H9 (cell line): ENCODE results near the gene GRB10. TPM values are rescaled to one million over a fixed set of nuclear protein-coding genes. Genes with fewer than 3 reads are reported as not detected.

Source experiments
- DNase-seq: peaks from one replicate; pipeline ENCODE4 v3.0.0-alpha.2; 2017
- H2AFZ ChIP-seq: one replicate; pipeline ENCODE4 v1.6.1; 2013; ENCODE audit warnings: mild to moderate bottlenecking, low read length, control low read depth, moderate library complexity
- H2AK5ac ChIP-seq: 2 replicates; pipeline ENCODE4 v1.6.1; 2013; ENCODE audit warnings: low read length, control low read depth, mixed read lengths; ENCODE audit not compliant: insufficient read length
- H2BK120ac ChIP-seq: one replicate; pipeline ENCODE4 v1.6.1; 2013; ENCODE audit warnings: low read depth, mild to moderate bottlenecking, low read length, control low read depth, inconsistent platforms; ENCODE audit not compliant: poor library complexity, severe bottlenecking
- H2BK12ac ChIP-seq: 2 replicates; pipeline ENCODE4 v1.6.1; 2013; ENCODE audit warnings: low read length, control low read depth, mixed read lengths, low read depth; ENCODE audit not compliant: insufficient read length
- H2BK15ac ChIP-seq: 2 replicates; pipeline ENCODE4 v1.6.1; 2013; ENCODE audit warnings: low read depth, low read length, control low read depth
- H2BK20ac ChIP-seq: one replicate; pipeline ENCODE4 v1.6.1; 2013; ENCODE audit warnings: low read depth, mild to moderate bottlenecking, low read length, control low read depth, inconsistent platforms; ENCODE audit not compliant: poor library complexity, severe bottlenecking
- H2BK5ac ChIP-seq: 2 replicates; pipeline ENCODE4 v1.6.1; 2013; ENCODE audit warnings: low read length, control low read depth, mixed read lengths; ENCODE audit not compliant: insufficient read length
- H3K14ac ChIP-seq: 2 replicates; pipeline ENCODE4 v1.6.1; 2013; ENCODE audit warnings: low read length, control low read depth; ENCODE audit not compliant: insufficient read depth
- H3K18ac ChIP-seq: 2 replicates; pipeline ENCODE4 v1.6.1; 2013; ENCODE audit warnings: low read depth, mild to moderate bottlenecking, mixed read lengths, low read length, control low read depth; ENCODE audit not compliant: insufficient read length
- H3K23ac ChIP-seq: 2 replicates; pipeline ENCODE4 v1.6.1; 2013; ENCODE audit warnings: low read length, control low read depth, mixed read lengths, low read depth; ENCODE audit not compliant: insufficient read length
- H3K23me2 ChIP-seq: 2 replicates; pipeline ENCODE4 v1.6.1; 2013; ENCODE audit warnings: low read depth, mild to moderate bottlenecking, mixed read lengths, low read length, control low read depth; ENCODE audit not compliant: insufficient read length, poor library complexity, severe bottlenecking
- H3K27ac ChIP-seq: 2 replicates; pipeline ENCODE4 v1.5.1; 2013; ENCODE audit warnings: low read length, control low read depth, mixed read lengths, low read depth; ENCODE audit not compliant: insufficient read length
- H3K27me3 ChIP-seq: 2 replicates; pipeline ENCODE4 v1.6.1; 2013; ENCODE audit warnings: low read length, control low read depth, inconsistent platforms; ENCODE audit not compliant: insufficient read depth
- H3K4ac ChIP-seq: 2 replicates; pipeline ENCODE4 v1.6.1; 2013; ENCODE audit warnings: low read depth, mild to moderate bottlenecking, control low read depth, inconsistent platforms, low read length, moderate library complexity
- H3K4me1 ChIP-seq: 2 replicates; pipeline ENCODE4 v1.6.1; 2013; ENCODE audit warnings: low read length, control low read depth, inconsistent platforms; ENCODE audit not compliant: insufficient read depth
- H3K4me2 ChIP-seq: 2 replicates; pipeline ENCODE4 v1.6.1; 2013; ENCODE audit warnings: low read length, control low read depth, mixed read lengths; ENCODE audit not compliant: insufficient read length, insufficient read depth
- H3K56ac ChIP-seq: 2 replicates; pipeline ENCODE4 v1.6.1; 2013; ENCODE audit warnings: low read depth, mild to moderate bottlenecking, mixed read lengths, low read length, control low read depth; ENCODE audit not compliant: insufficient read length
- H3K79me1 ChIP-seq: 2 replicates; pipeline ENCODE4 v1.6.1; 2013; ENCODE audit warnings: low read depth, mild to moderate bottlenecking, moderate library complexity, low read length, control low read depth, inconsistent platforms; ENCODE audit not compliant: insufficient read depth, poor library complexity, severe bottlenecking
- H3K79me2 ChIP-seq: 2 replicates; pipeline ENCODE4 v1.6.1; 2013; ENCODE audit warnings: low read length, control low read depth, inconsistent platforms; ENCODE audit not compliant: insufficient read depth
- H3K9ac ChIP-seq: 2 replicates; pipeline ENCODE4 v1.6.1; 2013; ENCODE audit warnings: low read length, control low read depth, mixed read lengths; ENCODE audit not compliant: insufficient read length; ENCODE audit errors: extremely low read depth
- H3K9me3 ChIP-seq: one replicate; pipeline ENCODE4 v1.6.1; 2013; ENCODE audit warnings: low read depth, low read length, inconsistent platforms; ENCODE audit not compliant: control insufficient read depth
- H3T11ph ChIP-seq: one replicate; pipeline ENCODE4 v1.6.1; 2013; ENCODE audit warnings: mild to moderate bottlenecking, low read length, control low read depth, inconsistent platforms
- H4K20me1 ChIP-seq: one replicate; pipeline ENCODE4 v1.6.1; 2013; ENCODE audit not compliant: control insufficient read depth, insufficient read length, insufficient read depth
- H4K5ac ChIP-seq: 2 replicates; pipeline ENCODE4 v1.6.1; 2013; ENCODE audit warnings: low read depth, mild to moderate bottlenecking, mixed read lengths, low read length, control low read depth; ENCODE audit not compliant: insufficient read length
- H4K8ac ChIP-seq: replicated peaks from 2 replicates; pipeline ENCODE4 v1.6.1; 2013; ENCODE audit warnings: low read length, control low read depth, mixed read lengths, low read depth; ENCODE audit not compliant: insufficient read length
- H4K91ac ChIP-seq: 2 replicates; pipeline ENCODE4 v1.6.1; 2013; ENCODE audit warnings: low read depth, mild to moderate bottlenecking, moderate library complexity, mixed read lengths, low read length, control low read depth; ENCODE audit not compliant: insufficient read length
- H3K27ac Mint-ChIP-seq, 3 experiments: 2 replicates in 2 of 3; 3 replicates in 1 of 3; pipeline ENCODE4 v1.8.0; 2020 to 2021; ENCODE audit warnings: mixed read lengths in 3 of 3, mild to moderate bottlenecking in 1 of 3, moderate library complexity in 1 of 3
- H3K27me3 Mint-ChIP-seq: 2 replicates; pipeline ENCODE4 v1.8.0; 2021; ENCODE audit warnings: low read depth, mild to moderate bottlenecking, moderate library complexity, mixed read lengths
- H3K36me3 Mint-ChIP-seq, 3 experiments: 2 replicates in 2 of 3; 3 replicates in 1 of 3; pipeline ENCODE4 v1.8.0; 2020 to 2021; ENCODE audit warnings: low read depth in 3 of 3, mixed read lengths in 3 of 3; ENCODE audit not compliant: insufficient read depth in 1 of 3
- H3K4me1 Mint-ChIP-seq, 2 experiments: 2 replicates each; pipeline ENCODE4 v1.8.0; 2020; ENCODE audit warnings: mixed read lengths in 2 of 2
- H3K4me3 Mint-ChIP-seq, 2 experiments: 2 replicates in 1 of 2; 3 replicates in 1 of 2; pipeline ENCODE4 v1.8.0; 2020 to 2021; ENCODE audit warnings: mild to moderate bottlenecking in 2 of 2, mixed read lengths in 2 of 2, moderate library complexity in 1 of 2
- H3K9me3 Mint-ChIP-seq, 2 experiments: 2 replicates in 1 of 2; 3 replicates in 1 of 2; pipeline ENCODE4 v1.8.0; 2020; ENCODE audit warnings: mild to moderate bottlenecking in 2 of 2, mixed read lengths in 2 of 2, moderate library complexity in 1 of 2
- WGBS: extraction: QIAGEN DNeasy Blood & Tissue Kit; methylation state at CpG from one replicate; pipeline ENCODE4 v1.1.7; 2013; ENCODE audit warnings: missing lambda C conversion rate, low lambda C conversion rate, mixed read lengths; ENCODE audit not compliant: insufficient read length; ENCODE audit errors: extremely low coverage; 5-methylcytosine and 5-hydroxymethylcytosine counted together
- total RNA-seq: library from RNA; stranded (reverse); gene quantifications from 2 replicates; pipeline ENCODE4 v1.2.1, GENCODE V29; 2021
- TF ChIP-seq, protein P1 (sequence below): fragments of 200-600 bp; sonication (generic); conservative IDR thresholded peaks from 3 replicates; pipeline ENCODE4 v1.8.0; 2021; ENCODE audit warnings: antibody characterized with exemption, mild to moderate bottlenecking

Gene GRB10
- total RNA-seq, 1 experiment from 2014 or later = 108 TPM

DNA sequence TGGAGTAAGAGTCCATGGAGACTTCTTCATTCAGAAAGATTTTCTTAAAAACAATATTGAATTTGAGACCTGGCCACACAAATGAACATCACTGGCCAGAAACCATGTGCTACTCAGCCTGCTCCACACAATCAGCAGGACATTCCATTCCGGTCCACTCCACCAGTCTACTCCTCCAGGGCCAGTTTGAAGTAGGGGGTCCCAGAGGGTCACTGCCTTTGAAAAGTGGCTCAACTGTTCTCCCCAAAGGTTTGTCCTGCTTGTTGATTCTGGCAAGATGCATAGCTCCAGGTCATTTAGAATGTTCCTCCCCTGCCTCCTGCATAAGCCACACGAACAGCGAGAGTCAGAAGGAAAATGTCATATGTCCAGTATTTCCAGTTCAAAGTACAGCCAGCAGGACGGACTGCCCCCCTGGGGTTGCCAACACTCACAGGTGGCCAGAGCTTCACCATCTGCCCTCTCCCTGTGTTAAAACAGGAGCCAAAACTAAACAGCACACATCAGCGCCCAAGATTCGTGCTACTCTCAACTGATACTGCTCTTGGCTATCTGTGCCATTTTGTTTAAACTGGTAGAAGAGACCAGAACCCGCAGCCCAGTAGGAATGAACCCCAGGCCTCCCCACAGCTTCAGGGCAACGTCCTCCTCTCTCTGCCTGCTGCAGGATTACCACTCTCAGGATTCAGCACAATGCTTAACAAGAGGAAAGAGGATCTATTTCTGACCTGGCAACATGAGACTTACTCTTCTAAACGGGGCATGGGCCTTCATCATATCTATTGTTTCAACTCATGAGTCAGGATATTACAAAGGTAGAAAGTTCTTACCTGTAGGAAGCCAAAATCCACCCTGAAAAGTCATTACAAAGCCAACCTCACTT is 11.3 kb downstream of the GRB10 start:
- Histone ChIP-seq H4K20me1 (no peaks in the 10 kb centered on the region), H3K23me2 (no peaks in the 10 kb centered on the region), H3K79me1 (peaks cover 3% of the 10 kb centered on the region), H3K23ac (no peak overlapping the region), H3K9me3 (no peaks in the 10 kb centered on the region), H3K9ac (no peak overlapping the region), H4K5ac (no peak overlapping the region), H3K4me1 (peaks cover 21% of the 10 kb centered on the region), H2BK5ac (no peak overlapping the region), H2BK20ac (no peak overlapping the region), H3K27ac (no peak overlapping the region), H4K8ac (no peak overlapping the region), H2BK15ac (no peak overlapping the region), H3K56ac (no peak overlapping the region), H3T11ph (no peak overlapping the region), H3K18ac (no peak overlapping the region), H2BK120ac (no peak overlapping the region), H3K79me2 (peaks cover 31% of the 10 kb centered on the region), H3K14ac (no peak overlapping the region), H3K4me2 (no peak overlapping the region), H3K27me3 (no peaks in the 10 kb centered on the region), H4K91ac (no peak overlapping the region), H2AFZ (no peak overlapping the region), H2AK5ac (no peak overlapping the region), H3K4ac (no peak overlapping the region), H2BK12ac (no peak overlapping the region)
- Mint-ChIP-seq H3K27ac (peak overlapping the region; percentile 20 to 76 (median 44); a peak in 5 of 7 replicates), H3K4me3 (no peak overlapping the region), H3K36me3 (peaks cover 32 to 71% (median 63%) of the 10 kb centered on the region in 3 experiments), H3K4me1 (peaks cover 76 to 88% of the 10 kb centered on the region in 2 experiments), H3K9me3 (peaks cover 18 to 50% of the 10 kb centered on the region in 2 experiments), H3K27me3 (no peaks in the 10 kb centered on the region)
- TF ChIP-seq, protein P1, sequence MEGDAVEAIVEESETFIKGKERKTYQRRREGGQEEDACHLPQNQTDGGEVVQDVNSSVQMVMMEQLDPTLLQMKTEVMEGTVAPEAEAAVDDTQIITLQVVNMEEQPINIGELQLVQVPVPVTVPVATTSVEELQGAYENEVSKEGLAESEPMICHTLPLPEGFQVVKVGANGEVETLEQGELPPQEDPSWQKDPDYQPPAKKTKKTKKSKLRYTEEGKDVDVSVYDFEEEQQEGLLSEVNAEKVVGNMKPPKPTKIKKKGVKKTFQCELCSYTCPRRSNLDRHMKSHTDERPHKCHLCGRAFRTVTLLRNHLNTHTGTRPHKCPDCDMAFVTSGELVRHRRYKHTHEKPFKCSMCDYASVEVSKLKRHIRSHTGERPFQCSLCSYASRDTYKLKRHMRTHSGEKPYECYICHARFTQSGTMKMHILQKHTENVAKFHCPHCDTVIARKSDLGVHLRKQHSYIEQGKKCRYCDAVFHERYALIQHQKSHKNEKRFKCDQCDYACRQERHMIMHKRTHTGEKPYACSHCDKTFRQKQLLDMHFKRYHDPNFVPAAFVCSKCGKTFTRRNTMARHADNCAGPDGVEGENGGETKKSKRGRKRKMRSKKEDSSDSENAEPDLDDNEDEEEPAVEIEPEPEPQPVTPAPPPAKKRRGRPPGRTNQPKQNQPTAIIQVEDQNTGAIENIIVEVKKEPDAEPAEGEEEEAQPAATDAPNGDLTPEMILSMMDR = no peak
- WGBS = no CpG with 5 or more reads among the region's 9 CpGs
- no peak for DNase-seq
